ENCODE measurements around the gene GNB2. TPM values are rescaled to one million over a fixed set of nuclear protein-coding genes. Genes with fewer than 3 reads are reported as not detected.

GNB2 gene
- total RNA-seq, 1 experiment from 2014 or later = 89.4 TPM

- DNase-seq (ENCODE audit: low read depth) = peak; percentile 35
Measured at GRCh38 chr7:100726996-100727761, 53.6 kb downstream of the GNB2 start.

- no peak for DNase-seq (ENCODE audit: low read depth)
Measured at GRCh38 chr7:100728196-100728595, 54.7 kb downstream of the GNB2 start.

Other genes with a start within 250 kb of the GNB2 start
- 0.20 and 3.7 TPM in 2 replicates for gene ZCWPW1, start 245.0 kb upstream of the GNB2 start, total RNA-seq (2014; rRNA removed; shearing (Covaris generic))
- gene MEPCE, start 243.9 kb upstream of the GNB2 start, total RNA-seq (2014; rRNA removed; shearing (Covaris generic)) = 22.2 and 22.5 TPM in 2 replicates
- gene PPP1R35, start 237.2 kb upstream of the GNB2 start, total RNA-seq (2014; rRNA removed; shearing (Covaris generic)) = 30.5 and 40.4 TPM in 2 replicates
- 0.39 TPM in 1 of 2 replicates, not detected in the other for gene SPACDR, start 209.5 kb upstream of the GNB2 start, total RNA-seq (2014; rRNA removed; shearing (Covaris generic))
- 12.5 and 23.6 TPM in 2 replicates for gene TSC22D4, start 194.5 kb upstream of the GNB2 start, total RNA-seq (2014; rRNA removed; shearing (Covaris generic))
- gene NYAP1, start 189.8 kb upstream of the GNB2 start, total RNA-seq (2014; rRNA removed; shearing (Covaris generic)) = not detected in 2 replicates
- gene AGFG2, start 134.5 kb upstream of the GNB2 start, total RNA-seq (2014; rRNA removed; shearing (Covaris generic)) = 6.5 and 7.2 TPM in 2 replicates
- gene SAP25, start 99.8 kb upstream of the GNB2 start, total RNA-seq (2014; rRNA removed; shearing (Covaris generic)) = 2.1 TPM in 1 of 2 replicates, not detected in the other
- gene LRCH4, start 87.6 kb upstream of the GNB2 start, total RNA-seq (2014; rRNA removed; shearing (Covaris generic)) = 8.3 and 10.8 TPM in 2 replicates
- 0.49 and 0.72 TPM in 2 replicates for gene FBXO24, start 87.4 kb upstream of the GNB2 start, total RNA-seq (2014; rRNA removed; shearing (Covaris generic))
- 175 and 237 TPM in 2 replicates for gene PCOLCE, start 71.4 kb upstream of the GNB2 start, total RNA-seq (2014; rRNA removed; shearing (Covaris generic))
- gene MOSPD3, start 61.2 kb upstream of the GNB2 start, total RNA-seq (2014; rRNA removed; shearing (Covaris generic)) = 19.7 and 28.7 TPM in 2 replicates
- 0.12 and 0.98 TPM in 2 replicates for gene TFR2, start 32.2 kb upstream of the GNB2 start, total RNA-seq (2014; rRNA removed; shearing (Covaris generic))
- not detected in 2 replicates for gene ACTL6B, start 17.3 kb upstream of the GNB2 start, total RNA-seq (2014; rRNA removed; shearing (Covaris generic))
- gene GIGYF1, start 20.5 kb downstream of the GNB2 start, total RNA-seq (2014; rRNA removed; shearing (Covaris generic)) = 4.8 and 5.3 TPM in 2 replicates
- gene POP7, start 32.4 kb downstream of the GNB2 start, total RNA-seq (2014; rRNA removed; shearing (Covaris generic)) = 79.5 and 91.4 TPM in 2 replicates
- gene EPO, start 46.7 kb downstream of the GNB2 start, total RNA-seq (2014; rRNA removed; shearing (Covaris generic)) = not detected in 2 replicates
- not detected in 2 replicates for gene ZAN, start 59.9 kb downstream of the GNB2 start, total RNA-seq (2014; rRNA removed; shearing (Covaris generic))
- gene EPHB4, start 153.8 kb downstream of the GNB2 start, total RNA-seq (2014; rRNA removed; shearing (Covaris generic)) = 24.6 and 27.0 TPM in 2 replicates
- 9.4 and 9.6 TPM in 2 replicates for gene SLC12A9, start 179.0 kb downstream of the GNB2 start, total RNA-seq (2014; rRNA removed; shearing (Covaris generic))
- gene TRIP6, start 193.6 kb downstream of the GNB2 start, total RNA-seq (2014; rRNA removed; shearing (Covaris generic)) = 43.1 and 58.9 TPM in 2 replicates
- 49.6 and 57.3 TPM in 2 replicates for gene SRRT, start 201.4 kb downstream of the GNB2 start, total RNA-seq (2014; rRNA removed; shearing (Covaris generic))
- gene UFSP1, start 216.0 kb downstream of the GNB2 start, total RNA-seq (2014; rRNA removed; shearing (Covaris generic)) = 2.7 and 2.9 TPM in 2 replicates
- not detected in 2 replicates for gene ACHE, start 222.1 kb downstream of the GNB2 start, total RNA-seq (2014; rRNA removed; shearing (Covaris generic))